Mesothelial cell of epicardium (in vitro differentiated cells): ENCODE measurements around the gene CELF2. TPM values are rescaled to one million over a fixed set of nuclear protein-coding genes. Genes with fewer than 3 reads are reported as not detected.

Source experiments
- DNase-seq, 2 experiments: peaks; one replicate each; pipeline ENCODE4 v3.0.0; 2021; ENCODE audit warnings: low spot score in 2 of 2; ENCODE audit not compliant: unreplicated experiment in 2 of 2
- H3K27ac Mint-ChIP-seq: 2 replicates; pipeline ENCODE4 v1.8.0; 2021; ENCODE audit warnings: mixed read lengths
- H3K27me3 Mint-ChIP-seq: 2 replicates; pipeline ENCODE4 v1.8.0; 2021; ENCODE audit warnings: low read depth, mixed read lengths
- H3K36me3 Mint-ChIP-seq: 2 replicates; pipeline ENCODE4 v1.8.0; 2021; ENCODE audit warnings: mixed read lengths
- H3K4me1 Mint-ChIP-seq: 2 replicates; pipeline ENCODE4 v1.8.0; 2021; ENCODE audit warnings: mixed read lengths
- H3K4me3 Mint-ChIP-seq: 2 replicates; pipeline ENCODE4 v1.8.0; 2021; ENCODE audit warnings: mild to moderate bottlenecking, moderate library complexity, mixed read lengths
- H3K9me3 Mint-ChIP-seq: 2 replicates; pipeline ENCODE4 v1.8.0; 2021; ENCODE audit warnings: mixed read lengths
- CTCF ChIP-seq: fragments of 200-600 bp; sonication (generic); IDR thresholded peaks from one replicate; pipeline ENCODE4 v1.5.0; 2021; ENCODE audit warnings: antibody characterized with exemption; ENCODE audit not compliant: unreplicated experiment
- total RNA-seq: library from RNA; stranded (reverse); gene quantifications from 3 replicates; pipeline ENCODE4 v1.2.1, GENCODE V29; 2021

The CELF2 gene
- total RNA-seq, 1 donor from 2014 or later: 24.0 TPM

DNA sequence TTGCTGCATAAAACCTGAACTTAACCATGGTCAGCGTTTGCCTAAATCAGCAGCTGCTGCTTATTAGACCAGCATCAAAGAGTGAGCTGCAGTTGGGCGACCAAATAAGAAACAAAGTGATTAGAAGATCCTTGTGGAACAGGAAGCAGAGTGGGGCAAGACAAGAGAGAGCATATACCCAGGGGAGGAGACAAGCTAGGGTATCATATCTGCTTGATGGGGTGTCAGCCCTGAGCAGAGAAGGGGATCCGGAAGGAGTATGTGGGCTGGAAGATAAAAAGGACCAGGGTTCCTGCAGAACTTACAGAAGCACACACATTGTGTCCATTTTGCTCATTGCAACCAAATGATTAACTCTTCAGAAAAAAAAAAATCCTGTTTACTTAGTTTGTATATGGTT lies 213.6 kb downstream of the CELF2 start:
- peaks cover 8% of the 10 kb centered on the region for H3K9me3 Mint-ChIP-seq
- H3K27me3 Mint-ChIP-seq: peaks cover 51% of the 10 kb centered on the region

DNA sequence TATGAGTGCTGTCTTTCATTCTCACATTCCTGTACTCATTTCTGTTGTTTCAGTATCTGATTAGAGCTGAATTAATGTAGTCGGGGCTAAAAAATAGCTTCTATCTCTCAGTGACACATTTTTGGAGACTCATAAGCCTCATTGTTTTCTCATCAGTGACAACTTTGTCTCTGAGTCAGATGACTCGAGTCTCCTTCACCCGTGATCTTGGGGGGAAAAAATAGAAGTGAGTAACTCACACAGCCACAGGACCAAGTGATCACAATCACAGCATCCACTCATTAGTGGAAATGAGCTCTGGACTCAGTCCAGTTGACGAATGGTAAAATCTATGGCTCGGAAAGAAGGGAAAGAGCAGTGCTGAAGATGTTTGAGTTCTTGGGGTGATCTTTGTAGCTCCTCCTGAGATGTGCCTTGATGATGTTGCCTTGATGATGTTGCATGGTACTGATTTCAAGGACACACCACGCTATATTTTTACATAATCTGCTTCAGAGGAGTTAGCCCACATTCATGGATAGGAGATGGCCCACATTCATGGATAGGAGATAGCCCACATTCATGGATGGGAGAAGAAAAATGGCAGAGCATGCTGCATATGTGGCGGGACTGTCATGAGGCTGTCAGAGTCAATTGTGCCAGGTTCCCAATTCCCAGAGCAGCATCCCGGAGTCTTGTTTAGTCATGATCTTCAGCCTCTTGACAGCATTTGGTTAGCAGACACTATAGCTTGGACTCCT lies 214.7 kb downstream of the CELF2 start:
- no peak overlapping the region for H3K27ac Mint-ChIP-seq
- DNase-seq: no peak
- H3K27me3 Mint-ChIP-seq: peaks cover 52% of the 10 kb centered on the region
- no peak for TF ChIP-seq CTCF
- peaks cover 2% of the 10 kb centered on the region for H3K36me3 Mint-ChIP-seq
- no peak overlapping the region for H3K4me3 Mint-ChIP-seq
- peaks cover 15% of the 10 kb centered on the region for H3K4me1 Mint-ChIP-seq
- peaks cover 8% of the 10 kb centered on the region for H3K9me3 Mint-ChIP-seq

More for the DNA sequence above, 213.6 kb downstream of the CELF2 start:
- no peak for DNase-seq
- Mint-ChIP-seq H3K27ac (no peak overlapping the region), H3K36me3 (peaks cover 2% of the 10 kb centered on the region), H3K4me3 (no peak overlapping the region), H3K4me1 (peaks cover 15% of the 10 kb centered on the region)
- no peak for TF ChIP-seq CTCF

GRCh38 chr10:11234857-11235531 lies 217.3 kb downstream of the CELF2 start:
- H3K27me3 Mint-ChIP-seq: peaks cover 53% of the 10 kb centered on the region
- no peak for DNase-seq
- no peak for TF ChIP-seq CTCF
- H3K36me3 Mint-ChIP-seq: peaks cover 2% of the 10 kb centered on the region
- peaks cover 29% of the 10 kb centered on the region for H3K4me1 Mint-ChIP-seq
- H3K9me3 Mint-ChIP-seq: peaks cover 8% of the 10 kb centered on the region
- no peak overlapping the region for H3K27ac Mint-ChIP-seq
- H3K4me3 Mint-ChIP-seq: no peak overlapping the region

DNA sequence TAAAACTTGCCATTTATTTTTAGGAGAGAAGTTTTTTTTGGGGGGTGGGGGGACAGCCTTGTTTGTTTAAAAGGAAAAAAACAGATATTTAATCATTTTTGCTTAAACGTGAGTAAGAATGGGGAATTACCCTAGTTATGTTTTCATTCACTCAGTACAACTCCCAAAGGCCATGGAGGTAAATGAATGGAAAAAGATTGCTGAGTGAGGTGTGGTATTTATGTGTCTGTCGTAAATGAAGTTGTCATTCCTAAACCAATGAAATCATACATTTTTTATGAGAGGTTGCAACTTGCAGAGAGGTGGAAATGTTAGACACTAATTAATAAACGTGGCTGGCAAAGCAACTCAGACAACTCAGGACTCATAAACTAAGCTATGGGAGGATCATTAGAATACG lies 218.1 kb downstream of the CELF2 start:
- Mint-ChIP-seq H3K27me3 (peaks cover 53% of the 10 kb centered on the region), H3K27ac (no peak overlapping the region), H3K4me3 (no peak overlapping the region), H3K36me3 (peaks cover 2% of the 10 kb centered on the region), H3K4me1 (peaks cover 29% of the 10 kb centered on the region), H3K9me3 (peaks cover 8% of the 10 kb centered on the region)
- no peak for DNase-seq
- no peak for TF ChIP-seq CTCF

DNA sequence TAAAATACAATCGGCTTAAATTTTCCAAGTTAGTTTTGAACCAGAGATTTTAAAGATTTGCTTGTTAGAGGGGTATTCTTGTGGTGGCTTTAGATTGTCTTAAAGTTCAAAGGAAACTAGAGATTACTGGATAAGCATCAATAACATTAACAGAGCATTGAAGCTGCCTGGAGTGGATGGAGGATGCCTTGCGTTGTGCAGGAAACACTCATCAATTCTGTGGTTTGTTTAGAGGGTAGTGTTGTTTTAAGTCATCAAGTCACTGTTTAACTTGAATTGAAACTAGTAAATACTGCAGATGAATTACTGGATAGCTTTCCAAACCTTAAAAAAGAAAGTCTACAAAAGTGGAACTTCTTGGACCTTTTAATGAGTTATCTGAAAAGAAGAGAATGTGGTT lies 218.6 kb downstream of the CELF2 start:
- no peak for TF ChIP-seq CTCF
- H3K27me3 Mint-ChIP-seq: peaks cover 50% of the 10 kb centered on the region
- peaks cover 2% of the 10 kb centered on the region for H3K36me3 Mint-ChIP-seq
- peaks cover 29% of the 10 kb centered on the region for H3K4me1 Mint-ChIP-seq
- no peak overlapping the region for H3K27ac Mint-ChIP-seq
- DNase-seq: no peak
- H3K9me3 Mint-ChIP-seq: peaks cover 8% of the 10 kb centered on the region
- H3K4me3 Mint-ChIP-seq: no peak overlapping the region
